NB4 (cell line): Measurements from ENCODE around the gene DKK3.

ENCODE experiments used
- DNase-seq: peaks from one replicate; pipeline ENCODE4 v3.0.0; 2010; ENCODE audit warnings: low read depth
- H3K4me3 ChIP-seq: one replicate; pipeline ENCODE4 v1.5.1; 2011; ENCODE audit warnings: mild to moderate bottlenecking, low read depth, low read length, moderate library complexity
- MYC ChIP-seq: IDR thresholded peaks from 2 replicates; pipeline ENCODE4 v1.6.1; 2011; ENCODE audit warnings: low read depth, low read length
- POLR2A ChIP-seq: IDR thresholded peaks from 2 replicates; pipeline ENCODE4 v1.6.1; 2011; ENCODE audit warnings: mild to moderate bottlenecking; ENCODE audit not compliant: insufficient read length; ENCODE audit errors: extremely low read depth
- TF ChIP-seq, protein P1 (sequence below): IDR thresholded peaks from 2 replicates; pipeline ENCODE4 v1.6.1; 2011; ENCODE audit warnings: low read depth, low read length
- TF ChIP-seq, protein P2 (sequence below): IDR thresholded peaks from one replicate; pipeline ENCODE4 v1.5.1; 2012; ENCODE audit warnings: low read depth, low read length

The DKK3 gene

DNA sequence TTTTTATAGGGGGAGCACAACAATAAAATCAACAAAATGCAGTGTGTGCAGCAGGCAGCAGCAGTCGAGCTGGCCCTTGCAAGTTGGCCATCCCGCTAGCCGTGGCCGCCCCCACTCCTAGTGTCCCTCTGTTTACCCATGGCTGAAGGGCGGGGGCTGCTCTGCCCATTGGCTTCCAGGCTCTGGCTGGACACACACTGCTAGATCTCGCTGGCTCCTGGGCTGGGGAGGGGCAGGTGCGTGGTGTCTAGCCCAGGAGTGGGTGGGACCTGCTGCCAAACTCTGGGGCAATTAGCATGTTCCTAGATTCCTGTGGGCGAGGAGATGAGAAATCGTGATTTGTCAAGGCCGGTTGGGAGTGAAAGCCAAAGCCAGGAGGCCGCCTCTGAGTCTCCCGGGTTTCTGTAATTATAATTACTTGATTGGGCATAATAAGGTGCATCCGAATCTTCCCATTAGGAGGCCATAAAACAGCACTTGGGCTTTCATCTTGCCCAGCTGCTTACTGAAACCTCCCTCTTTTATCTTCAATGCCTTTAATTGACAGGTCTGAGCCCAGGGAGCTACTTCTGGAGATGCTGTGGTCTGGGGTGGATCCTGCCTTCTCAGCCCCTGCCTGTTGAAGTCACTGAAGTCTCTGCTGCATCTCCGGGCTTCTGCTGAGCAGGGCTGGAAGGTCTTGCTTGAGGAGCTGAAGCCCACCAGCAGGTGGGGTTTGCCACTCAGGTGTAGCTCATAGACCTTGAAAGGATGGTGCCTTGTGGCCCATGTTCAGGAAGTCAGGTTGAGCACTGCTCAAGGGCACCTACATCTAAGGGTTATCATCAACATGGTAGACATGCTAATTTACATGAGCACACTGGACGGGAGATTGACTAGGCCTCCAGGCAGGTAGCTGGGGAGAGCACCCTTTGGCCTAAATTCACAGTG, 44.5 kb upstream of the DKK3 start:
- TF ChIP-seq, protein P1, sequence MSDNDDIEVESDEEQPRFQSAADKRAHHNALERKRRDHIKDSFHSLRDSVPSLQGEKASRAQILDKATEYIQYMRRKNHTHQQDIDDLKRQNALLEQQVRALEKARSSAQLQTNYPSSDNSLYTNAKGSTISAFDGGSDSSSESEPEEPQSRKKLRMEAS, result no peak
- TF ChIP-seq MYC (no peak), POLR2A (no peak)
- TF ChIP-seq, protein P2, sequence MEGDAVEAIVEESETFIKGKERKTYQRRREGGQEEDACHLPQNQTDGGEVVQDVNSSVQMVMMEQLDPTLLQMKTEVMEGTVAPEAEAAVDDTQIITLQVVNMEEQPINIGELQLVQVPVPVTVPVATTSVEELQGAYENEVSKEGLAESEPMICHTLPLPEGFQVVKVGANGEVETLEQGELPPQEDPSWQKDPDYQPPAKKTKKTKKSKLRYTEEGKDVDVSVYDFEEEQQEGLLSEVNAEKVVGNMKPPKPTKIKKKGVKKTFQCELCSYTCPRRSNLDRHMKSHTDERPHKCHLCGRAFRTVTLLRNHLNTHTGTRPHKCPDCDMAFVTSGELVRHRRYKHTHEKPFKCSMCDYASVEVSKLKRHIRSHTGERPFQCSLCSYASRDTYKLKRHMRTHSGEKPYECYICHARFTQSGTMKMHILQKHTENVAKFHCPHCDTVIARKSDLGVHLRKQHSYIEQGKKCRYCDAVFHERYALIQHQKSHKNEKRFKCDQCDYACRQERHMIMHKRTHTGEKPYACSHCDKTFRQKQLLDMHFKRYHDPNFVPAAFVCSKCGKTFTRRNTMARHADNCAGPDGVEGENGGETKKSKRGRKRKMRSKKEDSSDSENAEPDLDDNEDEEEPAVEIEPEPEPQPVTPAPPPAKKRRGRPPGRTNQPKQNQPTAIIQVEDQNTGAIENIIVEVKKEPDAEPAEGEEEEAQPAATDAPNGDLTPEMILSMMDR, result no peak
- DNase-seq, result no peak
- H3K4me3 ChIP-seq, result no peak overlapping the region

DNA sequence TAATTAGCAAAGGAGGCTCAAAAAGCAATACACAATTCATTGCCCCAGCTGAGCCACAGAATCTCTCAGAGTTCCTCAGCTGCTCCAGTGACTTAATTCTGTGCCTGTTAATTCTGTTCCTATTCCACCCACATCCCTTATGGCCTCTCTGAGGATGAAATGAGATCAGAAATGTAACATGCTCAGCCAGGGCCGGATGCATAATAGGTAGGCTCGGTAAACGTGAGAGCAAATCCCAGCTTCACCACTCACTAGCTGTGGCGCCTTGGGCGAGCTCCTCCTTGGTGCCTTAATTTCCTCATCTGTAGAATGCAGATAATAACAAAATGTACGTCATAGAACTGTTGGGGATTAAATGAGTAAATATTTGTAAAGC, 42.8 kb upstream of the DKK3 start:
- TF ChIP-seq, protein P1, result no peak
- TF ChIP-seq, protein P2, result no peak
- TF ChIP-seq MYC (no peak), POLR2A (no peak)
- DNase-seq, result no peak
- H3K4me3 ChIP-seq, result no peak overlapping the region

DNA sequence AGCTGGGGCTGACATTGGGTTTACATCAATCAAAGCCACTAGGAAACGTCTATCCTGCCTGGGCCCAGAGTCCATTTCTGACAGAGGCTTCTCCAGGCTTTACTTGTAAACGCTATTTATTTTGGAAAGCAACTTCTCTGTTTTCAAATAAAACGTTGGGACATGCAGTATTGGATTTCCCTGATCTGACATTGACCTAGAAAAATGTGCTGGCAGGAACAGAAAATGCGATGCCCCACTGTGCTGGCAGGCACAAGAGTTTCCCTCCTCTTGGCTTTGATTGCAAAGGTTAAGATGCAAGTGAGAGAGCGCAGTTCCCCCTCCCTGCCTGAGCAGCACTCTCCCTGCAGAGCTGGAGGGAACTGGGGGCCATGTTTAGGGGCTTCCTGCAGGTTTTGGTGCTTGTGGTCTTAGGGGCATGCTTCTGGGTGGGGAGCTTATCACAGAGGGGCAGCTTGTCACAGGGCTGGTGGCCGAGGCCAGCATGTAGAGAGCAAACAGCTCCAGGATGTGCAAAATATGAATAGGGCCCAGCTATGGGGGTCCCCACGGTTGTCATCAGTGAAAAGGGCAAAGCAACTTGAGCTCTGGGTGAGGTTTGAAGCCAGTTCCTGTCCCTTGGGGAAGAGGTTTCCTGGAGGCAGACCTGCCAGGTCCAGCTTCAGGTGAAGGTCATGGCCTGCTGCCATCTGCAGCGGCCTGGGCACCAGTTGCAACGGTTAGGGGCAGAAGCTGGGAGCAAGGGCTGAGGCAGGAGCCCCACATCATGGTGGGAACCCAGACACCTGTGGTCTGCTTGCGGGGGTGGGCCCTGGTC, 42.3 kb upstream of the DKK3 start:
- DNase-seq, result no peak
- TF ChIP-seq, protein P1, result no peak
- TF ChIP-seq POLR2A, result no peak
- TF ChIP-seq, protein P2, result no peak
- no peak for TF ChIP-seq MYC

DNA sequence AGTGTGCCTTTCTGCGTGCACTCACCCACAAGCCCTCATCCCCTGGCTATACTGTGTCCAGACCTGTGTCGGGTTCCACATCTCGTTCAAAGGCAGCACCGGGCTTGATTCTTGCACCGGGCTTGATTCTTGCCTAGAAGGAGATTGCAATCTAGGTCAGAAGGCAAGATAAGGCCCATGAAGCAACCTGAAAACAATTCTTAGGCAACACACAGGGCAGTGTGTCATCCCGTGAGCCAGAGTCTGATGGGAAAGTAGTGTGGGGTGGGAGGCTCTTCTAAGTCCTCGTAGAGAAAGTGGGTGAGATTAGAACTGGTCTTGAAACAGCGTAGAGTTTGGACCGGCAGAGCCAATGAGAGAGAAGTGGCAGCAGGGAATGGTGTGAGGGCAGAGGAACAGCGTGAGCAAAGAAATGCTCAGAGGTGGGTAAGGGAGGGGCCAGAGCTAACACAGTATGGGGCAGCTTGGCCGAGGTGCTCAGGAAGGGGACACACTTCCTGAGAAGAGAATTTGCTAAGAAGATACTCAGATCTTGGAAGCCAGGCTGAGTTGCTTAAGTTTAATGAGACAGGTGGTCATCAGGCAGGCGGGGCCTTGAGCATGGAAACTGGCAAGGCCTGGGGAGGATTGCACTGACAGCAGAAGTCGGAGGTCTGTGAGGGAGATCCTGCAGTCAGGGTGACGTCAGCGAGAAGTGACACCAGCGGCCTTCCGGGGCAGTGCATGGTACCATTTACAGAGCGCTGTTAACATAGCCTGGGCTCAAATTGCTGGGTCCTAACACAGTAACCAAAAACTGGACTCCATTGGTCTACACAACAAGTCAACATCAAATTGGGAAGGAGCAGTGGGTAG, 40.7 kb upstream of the DKK3 start:
- TF ChIP-seq, protein P1, result no peak
- TF ChIP-seq, protein P2, result no peak
- no peak for TF ChIP-seq POLR2A
- no peak for TF ChIP-seq MYC
- H3K4me3 ChIP-seq, result no peak overlapping the region
- peak; percentile 33 for DNase-seq

More for the DNA sequence above, 42.3 kb upstream of the DKK3 start:
- H3K4me3 ChIP-seq, result no peak overlapping the region

DNA sequence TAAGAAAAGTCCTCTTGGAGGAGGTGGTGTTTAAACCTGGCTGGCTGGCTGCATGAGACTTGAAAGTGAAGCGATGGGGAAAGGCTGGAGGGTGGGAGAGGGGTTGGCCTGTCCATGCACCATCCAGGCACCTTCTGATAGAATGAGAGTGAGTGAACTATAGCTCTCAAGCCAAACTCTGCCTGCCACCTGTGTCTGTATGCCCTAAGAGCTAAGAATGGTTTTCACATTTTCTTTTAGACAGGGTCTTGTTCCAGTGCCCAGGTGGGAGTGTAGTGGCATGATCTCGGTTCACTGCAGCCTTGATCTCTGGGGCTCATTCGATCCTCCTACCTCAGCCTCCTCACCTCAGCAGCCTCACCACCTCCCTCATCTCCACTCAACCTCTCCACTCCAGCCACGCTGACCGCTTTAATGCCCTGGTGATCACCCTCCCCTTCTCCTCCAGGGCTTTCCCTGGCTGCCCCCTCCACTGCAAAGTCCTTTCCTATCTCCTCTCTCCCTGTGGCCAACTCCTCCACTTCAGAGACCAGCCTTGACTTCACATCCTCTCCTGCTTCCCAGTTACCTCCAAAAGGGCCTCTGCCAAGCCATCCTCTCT, 38.3 kb upstream of the DKK3 start:
- no peak for DNase-seq
- TF ChIP-seq, protein P2, result no peak
- no peak for TF ChIP-seq POLR2A
- TF ChIP-seq, protein P1, result no peak
- TF ChIP-seq MYC, result no peak
- no peak overlapping the region for H3K4me3 ChIP-seq
